GM23338 (cell line): Measurements from ENCODE around the gene BMP5. TPM values are rescaled to one million over a fixed set of nuclear protein-coding genes. Genes with fewer than 3 reads are reported as not detected.

Experiments
- ATAC-seq: fragments of 200-7000 bp; cut with Tn5 transposase; 3 replicates; pipeline ENCODE4 v1.9.1; 2020
- DNase-seq: peaks from one replicate; pipeline ENCODE4 v3.0.0-alpha.2; 2015; ENCODE audit warnings: low spot score
- H2AFZ ChIP-seq: fragments of 200-600 bp; sonication (generic); 2 replicates; pipeline ENCODE4 v1.8.0; 2016; ENCODE audit warnings: antibody characterized with exemption, mild to moderate bottlenecking, moderate library complexity
- H3F3A ChIP-seq: fragments of 200-600 bp; sonication (generic); replicated peaks from 2 replicates; pipeline ENCODE4 v1.8.0; 2017; ENCODE audit warnings: antibody characterized with exemption, mixed run types, low read depth
- H3K27ac ChIP-seq: fragments of 200-600 bp; sonication (generic); 2 replicates; pipeline ENCODE4 v1.6.1; 2016; ENCODE audit warnings: low read depth
- H3K27me3 ChIP-seq: fragments of 200-600 bp; sonication (generic); 2 replicates; pipeline ENCODE4 v1.8.0; 2016; ENCODE audit warnings: mild to moderate bottlenecking, mixed run types, moderate library complexity; ENCODE audit not compliant: insufficient read depth
- H3K36me3 ChIP-seq: fragments of 200-600 bp; sonication (generic); 2 replicates; pipeline ENCODE4 v1.8.0; 2016; ENCODE audit warnings: mild to moderate bottlenecking; ENCODE audit not compliant: insufficient read depth
- H3K4me1 ChIP-seq: fragments of 200-600 bp; sonication (generic); 2 replicates; pipeline ENCODE4 v1.8.0; 2016; ENCODE audit warnings: mild to moderate bottlenecking, moderate library complexity; ENCODE audit not compliant: insufficient read depth
- H3K4me2 ChIP-seq: fragments of 200-600 bp; sonication (generic); 2 replicates; pipeline ENCODE4 v1.7.1; 2017; ENCODE audit warnings: mixed run types
- H3K4me3 ChIP-seq: fragments of 200-600 bp; sonication (generic); 2 replicates; pipeline ENCODE4 v1.6.1; 2016; ENCODE audit warnings: mixed run types
- H3K79me2 ChIP-seq: fragments of 200-600 bp; sonication (generic); replicated peaks from 2 replicates; pipeline ENCODE4 v1.8.0; 2017; ENCODE audit warnings: mild to moderate bottlenecking; ENCODE audit not compliant: insufficient read depth
- H3K9me2 ChIP-seq: fragments of 200-600 bp; sonication (generic); 2 replicates; pipeline ENCODE4 v1.8.0; 2017; ENCODE audit not compliant: insufficient read depth
- H4K20me1 ChIP-seq: fragments of 200-600 bp; sonication (generic); replicated peaks from 2 replicates; pipeline ENCODE4 v1.8.0; 2017; ENCODE audit warnings: mild to moderate bottlenecking; ENCODE audit not compliant: insufficient read depth
- H3K27ac Mint-ChIP-seq: 2 replicates; pipeline ENCODE4 v1.8.0; 2020; ENCODE audit warnings: inconsistent platforms, mild to moderate bottlenecking, moderate library complexity, mixed read lengths
- H3K27me3 Mint-ChIP-seq: 3 replicates; pipeline ENCODE4 v1.8.0; 2022; ENCODE audit warnings: low read depth, mild to moderate bottlenecking, moderate library complexity, mixed read lengths, inconsistent platforms; ENCODE audit not compliant: insufficient read depth, poor library complexity
- H3K36me3 Mint-ChIP-seq: 3 replicates; pipeline ENCODE4 v1.8.0; 2021; ENCODE audit warnings: low read depth, mild to moderate bottlenecking, inconsistent platforms, moderate library complexity, mixed read lengths
- H3K4me1 Mint-ChIP-seq: 3 replicates; pipeline ENCODE4 v1.8.0; 2020; ENCODE audit warnings: mild to moderate bottlenecking, inconsistent platforms, mixed read lengths
- H3K4me3 Mint-ChIP-seq: 3 replicates; pipeline ENCODE4 v1.8.0; 2021; ENCODE audit warnings: moderate library complexity, mild to moderate bottlenecking, inconsistent platforms, mixed read lengths
- H3K9me3 Mint-ChIP-seq: 3 replicates; pipeline ENCODE4 v1.8.0; 2020; ENCODE audit warnings: moderate library complexity, mild to moderate bottlenecking, inconsistent platforms, mixed read lengths
- CTCF ChIP-seq, 2 experiments: fragments of 200-600 bp in 1 of 2; sonication (generic) in 1 of 2; conservative IDR thresholded peaks; 2 replicates each; pipeline versions ENCODE4 v1.5.1 to v1.6.1; 2016 to 2017; ENCODE audit warnings: antibody characterized with exemption in 2 of 2, low read depth in 2 of 2, mild to moderate bottlenecking in 2 of 2, moderate library complexity in 1 of 2
- ETS1 ChIP-seq: IDR thresholded peaks from 2 replicates; pipeline ENCODE4 v1.6.1; 2016; ENCODE audit warnings: antibody characterized with exemption
- EZH2phosphoT487 ChIP-seq: fragments of 200-600 bp; sonication (generic); IDR thresholded peaks from one replicate; pipeline ENCODE4 v1.8.1; 2018; ENCODE audit warnings: antibody characterized with exemption; ENCODE audit not compliant: unreplicated experiment
- NANOG ChIP-seq: IDR thresholded peaks from 2 replicates; pipeline ENCODE4 v1.6.1; 2016; ENCODE audit warnings: antibody characterized with exemption, borderline replicate concordance
- ZNF462 ChIP-seq: fragments of 250-450 bp; sonication (Bioruptor Pico); IDR thresholded peaks from 2 replicates; pipeline ENCODE4 v1.5.0; 2020; ENCODE audit warnings: mild to moderate bottlenecking, moderate library complexity
- polyA plus RNA-seq: library from polyadenylated mRNA; unstranded; fragments of >200 nt; fragmentation: Nextera tagmentation; extraction: Ambion mirVana; gene quantifications from 2 replicates; pipeline ENCODE4 v1.2.1, GENCODE V29; 2016
- total RNA-seq: library from RNA; depleted of rRNA; stranded (reverse); fragments of >200 nt; shearing (Covaris generic); gene quantifications from 2 replicates; pipeline ENCODE4 v1.2.3, GENCODE V29; 2014

The BMP5 gene
- total and polyA plus RNA-seq, 2 experiments from 2014 or later, result 0.06 to 0.07 TPM

- Mint-ChIP-seq H3K36me3 (no peaks in the 10 kb centered on the region), H3K9me3 (no peaks in the 10 kb centered on the region), H3K27me3 (no peaks in the 10 kb centered on the region), H3K4me3 (no peak overlapping the region), H3K27ac (no peak overlapping the region), H3K4me1 (no peaks in the 10 kb centered on the region)
- H3K27me3 ChIP-seq, result no peaks in the 10 kb centered on the region
- no peak for DNase-seq
- peaks cover 5% of the 10 kb centered on the region; the same call in 1 of the 2 replicates for H3K9me2 ChIP-seq
- no peaks in the 10 kb centered on the region for H3K4me1 ChIP-seq
- no peaks in the 10 kb centered on the region for H3F3A ChIP-seq
- no peaks in the 10 kb centered on the region for H4K20me1 ChIP-seq
- H3K4me3 ChIP-seq, result no peak overlapping the region
- no peak overlapping the region for H3K27ac ChIP-seq
- H3K79me2 ChIP-seq, result no peaks in the 10 kb centered on the region
- H2AFZ ChIP-seq, result no peak overlapping the region
- no peak for TF ChIP-seq ETS1
- no peak for TF ChIP-seq NANOG
- no peaks in the 10 kb centered on the region for H3K36me3 ChIP-seq
- no peak for ATAC-seq
- no peak overlapping the region for H3K4me2 ChIP-seq
Observed at GRCh38 chr6:55713436-55713835, 162.0 kb downstream of the BMP5 start.

GRCh38 chr6:55708711-55709110 lies 166.7 kb downstream of the BMP5 start:
- Histone ChIP-seq H3K4me1 (no peaks in the 10 kb centered on the region), H3F3A (no peaks in the 10 kb centered on the region), H3K36me3 (no peaks in the 10 kb centered on the region; the same call in 1 of the 2 replicates), H3K27ac (no peak overlapping the region), H3K4me2 (no peak overlapping the region), H4K20me1 (no peaks in the 10 kb centered on the region), H3K27me3 (no peaks in the 10 kb centered on the region), H3K4me3 (no peak overlapping the region), H3K9me2 (no peaks in the 10 kb centered on the region; the same call in none of the 2 replicates), H3K79me2 (no peaks in the 10 kb centered on the region), H2AFZ (no peak overlapping the region)
- DNase-seq (no peak), ATAC-seq (no peak)
- Mint-ChIP-seq H3K9me3 (peaks cover 15% of the 10 kb centered on the region), H3K27me3 (no peaks in the 10 kb centered on the region), H3K4me3 (no peak overlapping the region), H3K4me1 (no peaks in the 10 kb centered on the region), H3K36me3 (peaks cover 12% of the 10 kb centered on the region; the same call in 2 of the 3 replicates), H3K27ac (no peak overlapping the region)
- TF ChIP-seq EZH2phosphoT487 (no peak), CTCF (conservative IDR thresholded peaks at IDR 0.05; ENCODE audit: low read depth in 2 of 2) (no peak)

GRCh38 chr6:55705451-55706440 lies 169.6 kb downstream of the BMP5 start:
- H3K27ac Mint-ChIP-seq, result no peak overlapping the region
- TF ChIP-seq ZNF462 (CRISPR knock-in tag), result no peak

More at GRCh38 chr6:55705451-55706440, 169.6 kb downstream of the BMP5 start:
- H3K9me2 ChIP-seq, result no peaks in the 10 kb centered on the region; the same call in none of the 2 replicates
- ATAC-seq (no peak), DNase-seq (no peak)
- no peaks in the 10 kb centered on the region for H3K27me3 Mint-ChIP-seq
- no peak overlapping the region for H3K27ac ChIP-seq
- H3K36me3 Mint-ChIP-seq, result peaks cover 13% of the 10 kb centered on the region; the same call in 2 of the 3 replicates
- no peaks in the 10 kb centered on the region for H3K79me2 ChIP-seq
- no peaks in the 10 kb centered on the region for H3K27me3 ChIP-seq
- H3K4me3 ChIP-seq, result no peak overlapping the region
- peak overlapping the region; percentile 24; the same call in 1 of the 2 replicates for H2AFZ ChIP-seq
- no peaks in the 10 kb centered on the region for H3F3A ChIP-seq
- no peaks in the 10 kb centered on the region for H3K4me1 Mint-ChIP-seq
- H3K36me3 ChIP-seq, result no peaks in the 10 kb centered on the region; the same call in 1 of the 2 replicates
- H3K4me2 ChIP-seq, result no peak overlapping the region
- no peaks in the 10 kb centered on the region for H4K20me1 ChIP-seq
- no peak overlapping the region for H3K4me3 Mint-ChIP-seq
- no peaks in the 10 kb centered on the region for H3K4me1 ChIP-seq
- H3K9me3 Mint-ChIP-seq, result peaks cover 17% of the 10 kb centered on the region
